ENCODE data around the gene VPS4A.

- TF ChIP-seq POLR2AphosphoS5 (IDR thresholded peaks at IDR 0.05; ENCODE audit: low read depth): no peak
- no peak for TF ChIP-seq CTCF (IDR thresholded peaks at IDR 0.05; ENCODE audit: insufficient read depth, low read length)
- no peak for TF ChIP-seq GABPA (IDR thresholded peaks at IDR 0.05; ENCODE audit: low read depth)
Measured at GRCh38 chr16:69348222-69348621, 37.1 kb downstream of the VPS4A start.

All from HL-60 (cell line).